Vagina (tissue), 2 donors: ENCODE results near the gene EPB41L3. TPM values are rescaled to one million over a fixed set of nuclear protein-coding genes. Genes with fewer than 3 reads are reported as not detected.

Source experiments
- DNase-seq, 2 donors: peaks; one replicate each; pipeline ENCODE4 v3.0.0-alpha.2; 2017; ENCODE audit errors: extremely low spot score in 2 of 2
- H3K27ac ChIP-seq: fragments of 200-600 bp; sonication (generic); one replicate; pipeline ENCODE4 v1.5.1; 2019
- H3K27me3 ChIP-seq: fragments of 200-600 bp; sonication (generic); one replicate; pipeline ENCODE4 v1.5.1; 2019
- H3K36me3 ChIP-seq, 2 donors: fragments of 200-600 bp; sonication (generic); one replicate each; pipeline ENCODE4 v1.5.1; 2017 to 2019
- H3K4me1 ChIP-seq: fragments of 200-600 bp; sonication (generic); one replicate; pipeline ENCODE4 v1.5.1; 2019
- H3K4me3 ChIP-seq, 2 donors: fragments of 200-600 bp; sonication (generic); 1 replicate in 1 of 2; 2 replicates in 1 of 2; pipeline ENCODE4 v1.5.1; 2016 to 2019
- H3K9me3 ChIP-seq: fragments of 200-600 bp; sonication (generic); one replicate; pipeline ENCODE4 v1.5.1; 2019
- CTCF ChIP-seq, 3 experiments: fragments of 450-650 bp in 2 of 3; fragments of 200-600 bp in 1 of 3; sonication (generic) in 1 of 3; IDR thresholded peaks; one replicate each; pipeline ENCODE4 v1.5.1; 2017 to 2019; ENCODE audit warnings: antibody characterized with exemption in 3 of 3, mild to moderate bottlenecking in 2 of 3, moderate library complexity in 2 of 3
- POLR2A ChIP-seq, 2 donors: fragments of 450-650 bp; IDR thresholded peaks; one replicate each; pipeline ENCODE4 v1.6.1; 2017; ENCODE audit warnings: antibody characterized with exemption in 2 of 2, mild to moderate bottlenecking in 2 of 2, moderate library complexity in 2 of 2
- POLR2AphosphoS5 ChIP-seq, 2 donors: sonication (generic); formaldehyde crosslinking; IDR thresholded peaks; one replicate each; pipeline ENCODE4 v1.9.0; 2017; ENCODE audit warnings: antibody characterized with exemption in 2 of 2, mild to moderate bottlenecking in 2 of 2, low read depth in 1 of 2; ENCODE audit not compliant: insufficient read depth in 1 of 2
- intact Hi-C: fragments of 100-400 bp; cut with DNase I; formaldehyde crosslinking; loops from one replicate; pipeline ENCODE4 v1.15.1; 2023
- total RNA-seq: library from RNA; depleted of rRNA; stranded (reverse); fragments of >200 nt; gene quantifications from one replicate; pipeline ENCODE4 v1.2.3, GENCODE V29; 2016

The EPB41L3 gene
- total RNA-seq, 1 donor from 2014 or later = 53.0 TPM

- intact Hi-C loops = no loop called here
- H3K9me3 ChIP-seq = no peaks in the 10 kb centered on the region
- TF ChIP-seq POLR2A (IDR thresholded peaks at IDR 0.05) (no peak), POLR2AphosphoS5 (IDR thresholded peaks at IDR 0.05; ENCODE audit: insufficient read depth in 1 of 2, low read depth in 1 of 2) (no peak), CTCF (IDR thresholded peaks at IDR 0.05) (no peak)
- no peaks in the 10 kb centered on the region for H3K27me3 ChIP-seq
- H3K36me3 ChIP-seq = no peaks in the 10 kb centered on the region
- DNase-seq = no peak
- H3K4me3 ChIP-seq = no peak overlapping the region
- H3K4me1 ChIP-seq = no peaks in the 10 kb centered on the region
- H3K27ac ChIP-seq = no peak overlapping the region
Measured at GRCh38 chr18:5510135-5510846, 33.5 kb downstream of the EPB41L3 start.

- DNase-seq = no peak
- Histone ChIP-seq H3K4me1 (no peaks in the 10 kb centered on the region), H3K36me3 (no peaks in the 10 kb centered on the region), H3K27ac (no peak overlapping the region), H3K9me3 (no peaks in the 10 kb centered on the region), H3K4me3 (no peak overlapping the region), H3K27me3 (no peaks in the 10 kb centered on the region)
- intact Hi-C loops = no loop called here
- TF ChIP-seq POLR2A (IDR thresholded peaks at IDR 0.05) = no peak
- TF ChIP-seq POLR2AphosphoS5 (IDR thresholded peaks at IDR 0.05; ENCODE audit: insufficient read depth in 1 of 2, low read depth in 1 of 2) = no peak
- no peak for TF ChIP-seq CTCF (IDR thresholded peaks at IDR 0.05)
Measured at GRCh38 chr18:5508821-5509220, 35.0 kb downstream of the EPB41L3 start.

- Histone ChIP-seq H3K27ac (no peak overlapping the region), H3K4me1 (no peaks in the 10 kb centered on the region), H3K36me3 (no peaks in the 10 kb centered on the region), H3K9me3 (no peaks in the 10 kb centered on the region), H3K27me3 (no peaks in the 10 kb centered on the region), H3K4me3 (no peak overlapping the region)
- TF ChIP-seq POLR2AphosphoS5 (IDR thresholded peaks at IDR 0.05; ENCODE audit: insufficient read depth in 1 of 2, low read depth in 1 of 2) (no peak), POLR2A (IDR thresholded peaks at IDR 0.05) (no peak), CTCF (IDR thresholded peaks at IDR 0.05) (no peak)
- intact Hi-C loops = no loop called here
- no peak for DNase-seq
Measured at GRCh38 chr18:5507756-5508155, 36.0 kb downstream of the EPB41L3 start.

DNA sequence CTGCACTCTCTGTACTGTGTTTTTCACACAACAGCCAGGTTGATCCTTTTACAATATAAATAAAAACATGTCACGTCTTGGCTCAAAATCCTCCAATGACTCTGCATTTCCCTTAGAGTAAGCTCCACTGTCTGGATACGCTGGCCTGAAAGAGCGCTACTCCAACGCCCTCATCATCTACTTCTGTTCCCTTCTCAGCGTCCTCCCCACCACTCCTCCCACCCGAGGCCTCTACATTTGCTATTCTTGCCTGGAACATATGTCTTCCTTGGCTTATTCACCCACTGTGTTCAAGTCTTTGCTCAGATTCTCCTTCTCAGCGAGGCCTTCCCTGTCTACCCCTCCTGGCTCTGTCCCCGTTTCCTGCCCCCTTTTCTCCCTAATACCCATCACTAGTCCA, 37.6 kb downstream of the EPB41L3 start:
- intact Hi-C loops = no loop called here
- no peak overlapping the region for H3K4me3 ChIP-seq
- no peak overlapping the region for H3K27ac ChIP-seq
- no peaks in the 10 kb centered on the region for H3K36me3 ChIP-seq
- no peaks in the 10 kb centered on the region for H3K4me1 ChIP-seq
- TF ChIP-seq CTCF (IDR thresholded peaks at IDR 0.05) = no peak
- H3K9me3 ChIP-seq = no peaks in the 10 kb centered on the region
- DNase-seq = no peak
- no peaks in the 10 kb centered on the region for H3K27me3 ChIP-seq

GRCh38 chr18:5503740-5504139, 40.1 kb downstream of the EPB41L3 start:
- TF ChIP-seq POLR2AphosphoS5 (IDR thresholded peaks at IDR 0.05; ENCODE audit: insufficient read depth in 1 of 2, low read depth in 1 of 2) (no peak), CTCF (IDR thresholded peaks at IDR 0.05) (no peak), POLR2A (IDR thresholded peaks at IDR 0.05) (no peak)
- intact Hi-C loops = no loop called here

More at GRCh38 chr18:5503740-5504139, 40.1 kb downstream of the EPB41L3 start:
- H3K27ac ChIP-seq = no peak overlapping the region
- no peak for DNase-seq
- H3K27me3 ChIP-seq = no peaks in the 10 kb centered on the region
- H3K4me1 ChIP-seq = no peaks in the 10 kb centered on the region
- no peaks in the 10 kb centered on the region for H3K36me3 ChIP-seq
- no peak overlapping the region for H3K4me3 ChIP-seq
- H3K9me3 ChIP-seq = no peaks in the 10 kb centered on the region
